Vagina (tissue), 2 donors: Measurements from ENCODE around the gene DDIAS.
"Not testable (repeated sequence)": the region's sequence is repeated elsewhere in the genome, so short reads cannot be mapped to it uniquely, and the experiment has no call there.

Experiments used
- POLR2A ChIP-seq, 2 donors: fragments of 450-650 bp; IDR thresholded peaks; one replicate each; pipeline ENCODE4 v1.6.1; 2017; ENCODE audit warnings: antibody characterized with exemption in 2 of 2, mild to moderate bottlenecking in 2 of 2, moderate library complexity in 2 of 2
- TF ChIP-seq, protein P1 (sequence below), 3 experiments: fragments of 450-650 bp in 2 of 3; fragments of 200-600 bp in 1 of 3; sonication (generic) in 1 of 3; IDR thresholded peaks; one replicate each; pipeline ENCODE4 v1.5.1; 2017 to 2019; ENCODE audit warnings: antibody characterized with exemption in 3 of 3, mild to moderate bottlenecking in 2 of 3, moderate library complexity in 2 of 3

DNA sequence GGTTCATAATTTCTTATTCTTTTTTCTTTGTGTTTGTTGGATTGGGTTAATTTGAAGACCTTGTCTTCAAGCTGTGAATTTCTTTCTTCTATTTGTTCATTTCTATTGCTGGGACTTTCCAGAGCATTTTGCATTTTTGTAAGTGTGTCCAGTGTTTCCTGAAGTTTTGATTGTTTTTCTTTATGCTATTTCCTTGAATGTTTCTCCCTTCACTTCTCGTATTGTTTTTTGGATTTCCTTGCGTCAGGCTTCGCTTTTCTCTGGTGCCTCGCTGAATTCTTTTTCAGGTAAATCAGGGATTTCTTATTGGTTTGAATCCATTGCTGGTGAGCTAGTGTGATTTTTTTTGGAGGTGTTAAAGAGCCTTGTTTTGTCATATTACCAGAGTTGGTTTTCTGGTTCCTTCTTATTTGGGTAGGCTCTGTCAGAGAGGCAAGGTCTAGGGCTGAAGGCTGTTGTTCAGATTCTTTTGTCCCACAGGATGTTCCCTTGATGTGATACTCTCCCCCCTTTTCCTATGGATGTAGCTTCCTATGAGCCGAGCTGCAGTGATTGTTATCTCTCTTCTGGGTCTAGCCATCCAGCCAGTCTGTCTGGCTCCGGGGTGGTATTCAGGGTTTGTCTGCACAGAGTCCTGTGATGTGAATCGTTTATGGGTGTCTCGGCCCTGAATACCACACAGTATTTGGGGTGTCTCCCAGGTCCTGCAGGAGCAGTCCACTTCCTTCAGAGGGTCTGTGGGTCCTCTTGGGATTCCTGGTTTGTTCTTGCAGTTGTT lies 21.0 kb downstream of the DDIAS start:
- not testable (repeated sequence) for TF ChIP-seq POLR2A (IDR thresholded peaks at IDR 0.05)
- TF ChIP-seq, protein P1, sequence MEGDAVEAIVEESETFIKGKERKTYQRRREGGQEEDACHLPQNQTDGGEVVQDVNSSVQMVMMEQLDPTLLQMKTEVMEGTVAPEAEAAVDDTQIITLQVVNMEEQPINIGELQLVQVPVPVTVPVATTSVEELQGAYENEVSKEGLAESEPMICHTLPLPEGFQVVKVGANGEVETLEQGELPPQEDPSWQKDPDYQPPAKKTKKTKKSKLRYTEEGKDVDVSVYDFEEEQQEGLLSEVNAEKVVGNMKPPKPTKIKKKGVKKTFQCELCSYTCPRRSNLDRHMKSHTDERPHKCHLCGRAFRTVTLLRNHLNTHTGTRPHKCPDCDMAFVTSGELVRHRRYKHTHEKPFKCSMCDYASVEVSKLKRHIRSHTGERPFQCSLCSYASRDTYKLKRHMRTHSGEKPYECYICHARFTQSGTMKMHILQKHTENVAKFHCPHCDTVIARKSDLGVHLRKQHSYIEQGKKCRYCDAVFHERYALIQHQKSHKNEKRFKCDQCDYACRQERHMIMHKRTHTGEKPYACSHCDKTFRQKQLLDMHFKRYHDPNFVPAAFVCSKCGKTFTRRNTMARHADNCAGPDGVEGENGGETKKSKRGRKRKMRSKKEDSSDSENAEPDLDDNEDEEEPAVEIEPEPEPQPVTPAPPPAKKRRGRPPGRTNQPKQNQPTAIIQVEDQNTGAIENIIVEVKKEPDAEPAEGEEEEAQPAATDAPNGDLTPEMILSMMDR (IDR thresholded peaks at IDR 0.05), result not testable (repeated sequence)
